ENCODE measurements around the gene NUDT3.

NUDT3 gene

DNA sequence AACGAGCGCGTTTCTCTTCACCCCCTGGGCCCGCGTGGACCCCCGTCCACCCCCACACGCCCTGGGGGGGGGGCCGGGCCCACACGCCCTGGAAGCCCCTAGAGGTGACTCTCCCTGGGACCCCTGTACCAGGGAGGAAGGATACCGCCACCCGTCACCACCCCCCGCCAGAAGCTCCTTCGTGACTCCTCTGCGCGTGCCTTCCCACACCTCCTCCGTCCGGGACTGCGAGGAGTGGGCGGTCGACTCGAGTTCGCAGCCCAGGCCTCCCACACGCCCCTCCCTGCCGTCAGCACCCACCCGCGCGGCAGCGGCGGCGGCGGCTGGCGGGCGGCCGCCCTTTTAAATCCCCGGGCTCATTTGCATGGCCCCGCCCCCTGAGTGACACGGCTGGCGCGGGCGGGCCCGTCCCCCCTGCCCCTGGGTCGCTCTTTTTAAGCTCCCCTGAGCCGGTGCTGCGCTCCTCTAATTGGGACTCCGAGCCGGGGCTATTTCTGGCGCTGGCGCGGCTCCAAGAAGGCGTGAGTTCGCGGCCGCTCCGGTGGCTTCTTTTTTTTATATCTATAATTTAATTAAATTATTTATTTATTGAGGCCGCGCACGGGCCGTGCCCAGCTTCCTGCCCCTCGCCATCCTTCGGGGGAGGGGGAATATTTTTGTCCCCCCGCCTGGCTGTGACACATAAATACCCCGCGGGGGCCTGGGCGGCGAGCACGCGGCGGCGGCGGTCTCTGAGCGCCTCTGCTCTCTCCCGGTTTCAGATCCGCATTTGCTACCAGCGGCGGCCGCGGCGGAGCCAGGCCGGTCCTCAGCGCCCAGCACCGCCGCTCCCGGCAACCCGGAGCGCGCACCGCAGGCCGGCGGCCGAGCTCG is 155.8 kb downstream of the NUDT3 start, which contains the start of gene HMGA1:
Gene HMGA1 (plus strand): TSS at position 431 of the 873 bp plus-strand sequence. CDS start 3,908 bp downstream, outside the sequence.
- H3K36me3 ChIP-seq (ENCODE audit: control insufficient read depth, insufficient read depth, low read length), result peaks cover 14% of the 10 kb centered on the region
- peaks cover 27% of the 10 kb centered on the region for H3K4me1 ChIP-seq (ENCODE audit: control insufficient read depth, insufficient read depth, low read length, poor library complexity, severe bottlenecking)
- H3K4me3 ChIP-seq (ENCODE audit: insufficient read depth, low read depth, low read length, poor library complexity, severe bottlenecking), result peak within 1 kb of the TSS; percentile 81
- DNase-seq, result peak; percentile 83 to 89 (median 86)
- peak within 1 kb of the TSS; percentile 96 for H3K27ac ChIP-seq (ENCODE audit: insufficient read depth, low read length, poor library complexity, severe bottlenecking)
- H3K27me3 ChIP-seq (replicated peaks; ENCODE audit: control insufficient read depth, insufficient read depth, low read length, poor library complexity, severe bottlenecking), result no peaks in the 10 kb centered on the region
- no peaks in the 10 kb centered on the region for H3K9me3 ChIP-seq (ENCODE audit: control insufficient read depth, low read length)

DNA sequence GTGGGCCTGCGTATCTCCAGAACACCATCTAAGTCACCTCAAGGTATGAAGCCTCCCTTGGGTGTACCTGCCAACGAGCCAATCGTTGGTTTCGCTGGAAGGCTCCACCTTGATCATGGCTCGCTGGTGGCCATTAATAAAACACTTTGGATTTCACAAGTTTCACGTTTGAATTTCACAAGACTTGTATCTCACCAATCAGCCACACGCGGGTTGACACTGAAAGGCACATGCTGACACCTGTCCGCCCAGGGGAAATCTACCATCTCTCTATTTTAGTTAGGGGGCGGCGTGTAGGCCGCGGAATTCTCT is 156.4 kb downstream of the NUDT3 start:
- Histone ChIP-seq H3K27me3 (replicated peaks; ENCODE audit: control insufficient read depth, insufficient read depth, low read length, poor library complexity, severe bottlenecking) (no peaks in the 10 kb centered on the region), H3K36me3 (ENCODE audit: control insufficient read depth, insufficient read depth, low read length) (peaks cover 8% of the 10 kb centered on the region), H3K4me1 (ENCODE audit: control insufficient read depth, insufficient read depth, low read length, poor library complexity, severe bottlenecking) (peaks cover 27% of the 10 kb centered on the region), H3K4me3 (ENCODE audit: insufficient read depth, low read depth, low read length, poor library complexity, severe bottlenecking) (peak overlapping the region; percentile 50), H3K27ac (ENCODE audit: insufficient read depth, low read length, poor library complexity, severe bottlenecking) (peak overlapping the region; percentile 96), H3K9me3 (ENCODE audit: control insufficient read depth, low read length) (no peaks in the 10 kb centered on the region)
- DNase-seq, result peak; percentile 52 to 56 (median 53)

DNA sequence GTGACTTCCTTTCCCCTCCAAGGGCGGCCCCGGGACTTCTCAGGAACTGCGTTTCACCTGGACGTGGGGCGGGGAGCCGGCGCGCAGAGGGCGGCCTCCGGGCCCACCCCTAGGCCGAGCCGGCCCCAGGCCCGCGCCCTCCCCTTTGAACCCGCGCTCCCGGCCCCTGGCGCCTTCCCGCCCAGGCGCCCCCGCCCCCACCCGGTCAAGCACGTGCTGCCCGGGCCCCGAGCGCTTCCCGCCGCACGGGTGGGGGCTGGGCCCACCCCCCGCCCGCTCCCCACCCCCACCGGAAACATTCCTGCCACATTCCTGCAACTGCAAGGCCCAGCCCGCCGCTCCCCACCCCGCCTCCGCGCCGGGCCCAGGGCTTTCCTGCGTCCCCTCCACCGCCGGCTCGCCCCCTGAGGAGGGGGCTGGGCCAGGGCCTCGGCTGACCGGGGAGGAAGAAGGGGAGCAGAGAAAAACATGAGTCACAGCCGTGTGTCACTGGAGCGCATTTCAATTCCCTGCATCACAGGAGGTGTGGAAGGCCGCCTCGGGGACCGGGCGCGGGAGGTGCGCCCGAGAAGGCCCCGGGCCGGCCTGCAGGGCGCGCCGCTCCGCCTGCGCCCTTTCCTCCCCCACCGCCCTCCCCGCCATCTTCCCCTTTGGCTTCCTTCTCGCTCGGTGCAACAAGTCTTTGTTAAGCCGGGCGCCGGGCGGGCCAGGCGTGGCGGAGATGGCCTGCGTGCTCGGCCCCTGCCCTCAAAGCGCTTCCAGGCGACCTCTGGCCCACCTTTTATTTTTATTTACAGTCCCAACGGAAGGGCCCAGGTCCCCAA is 156.9 kb downstream of the NUDT3 start:
- H3K36me3 ChIP-seq (ENCODE audit: control insufficient read depth, insufficient read depth, low read length), result peaks cover 2% of the 10 kb centered on the region
- peak overlapping the region; percentile 50 for H3K4me3 ChIP-seq (ENCODE audit: insufficient read depth, low read depth, low read length, poor library complexity, severe bottlenecking)
- peak overlapping the region; percentile 96 for H3K27ac ChIP-seq (ENCODE audit: insufficient read depth, low read length, poor library complexity, severe bottlenecking)
- peaks cover 27% of the 10 kb centered on the region for H3K4me1 ChIP-seq (ENCODE audit: control insufficient read depth, insufficient read depth, low read length, poor library complexity, severe bottlenecking)
- no peaks in the 10 kb centered on the region for H3K9me3 ChIP-seq (ENCODE audit: control insufficient read depth, low read length)
- H3K27me3 ChIP-seq (replicated peaks; ENCODE audit: control insufficient read depth, insufficient read depth, low read length, poor library complexity, severe bottlenecking), result no peaks in the 10 kb centered on the region
- peak; percentile 51 to 63 (median 60) for DNase-seq

DNA sequence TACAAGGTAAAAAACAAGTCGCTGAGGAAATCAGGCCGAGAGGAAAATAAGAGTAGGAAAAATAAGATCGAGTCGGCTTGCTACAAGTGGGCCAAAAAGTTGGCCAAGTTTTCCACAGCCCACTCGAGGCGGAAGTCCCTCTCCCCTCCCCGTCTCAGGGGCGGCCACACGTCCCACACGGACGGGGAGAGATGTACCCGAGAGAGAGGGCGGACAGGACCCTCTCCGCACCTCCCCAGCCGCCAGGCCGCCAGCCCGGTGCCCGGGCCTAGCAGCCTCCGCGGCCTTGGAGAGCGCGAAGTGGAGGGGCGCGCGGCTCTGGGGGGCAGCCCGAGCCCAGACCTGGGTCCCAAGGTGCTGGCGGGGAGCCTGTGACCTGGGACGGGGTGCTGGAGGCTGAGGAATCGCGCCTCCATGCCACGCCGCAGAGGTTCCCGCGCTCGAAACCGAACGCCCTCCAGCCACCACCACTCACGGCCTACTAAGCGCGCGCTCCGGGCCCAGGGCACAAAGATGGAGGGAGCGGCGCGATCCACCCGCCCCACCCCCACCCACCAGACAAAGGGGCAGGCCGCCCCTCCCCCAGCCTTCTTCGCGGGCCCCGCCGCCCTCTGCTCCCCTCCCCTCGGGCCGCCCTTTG is 157.7 kb downstream of the NUDT3 start:
- Histone ChIP-seq H3K4me3 (ENCODE audit: insufficient read depth, low read depth, low read length, poor library complexity, severe bottlenecking) (no peak overlapping the region), H3K27me3 (replicated peaks; ENCODE audit: control insufficient read depth, insufficient read depth, low read length, poor library complexity, severe bottlenecking) (no peaks in the 10 kb centered on the region), H3K4me1 (ENCODE audit: control insufficient read depth, insufficient read depth, low read length, poor library complexity, severe bottlenecking) (peaks cover 25% of the 10 kb centered on the region), H3K27ac (ENCODE audit: insufficient read depth, low read length, poor library complexity, severe bottlenecking) (peak overlapping the region; percentile 96), H3K36me3 (ENCODE audit: control insufficient read depth, insufficient read depth, low read length) (no peaks in the 10 kb centered on the region), H3K9me3 (ENCODE audit: control insufficient read depth, low read length) (no peaks in the 10 kb centered on the region)
- DNase-seq, result no peak

DNA sequence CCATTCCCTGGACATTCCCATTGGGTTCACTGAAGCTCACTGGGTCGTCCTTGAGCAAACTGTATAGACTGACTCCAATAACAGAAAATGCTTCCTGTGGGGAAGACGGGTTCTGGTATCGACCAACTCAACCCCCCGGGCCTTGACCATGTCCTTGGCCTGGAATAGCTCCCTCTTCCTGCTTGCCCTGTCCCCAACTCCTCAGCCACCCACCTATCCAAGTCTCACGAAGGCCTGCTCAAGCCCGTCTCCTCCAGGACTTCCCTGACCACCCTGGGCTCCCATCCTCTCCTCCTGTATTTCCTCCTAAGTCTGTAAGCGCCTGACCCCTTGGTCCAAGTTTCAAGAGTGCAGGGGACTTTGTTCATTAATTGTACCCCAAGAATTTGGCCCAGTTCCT is 158.6 kb downstream of the NUDT3 start:
- DNase-seq, result no peak
- H3K27me3 ChIP-seq (replicated peaks; ENCODE audit: control insufficient read depth, insufficient read depth, low read length, poor library complexity, severe bottlenecking), result no peaks in the 10 kb centered on the region
- peaks cover 20% of the 10 kb centered on the region for H3K4me1 ChIP-seq (ENCODE audit: control insufficient read depth, insufficient read depth, low read length, poor library complexity, severe bottlenecking)
- no peaks in the 10 kb centered on the region for H3K36me3 ChIP-seq (ENCODE audit: control insufficient read depth, insufficient read depth, low read length)
- no peaks in the 10 kb centered on the region for H3K9me3 ChIP-seq (ENCODE audit: control insufficient read depth, low read length)
- H3K27ac ChIP-seq (ENCODE audit: insufficient read depth, low read length, poor library complexity, severe bottlenecking), result no peak overlapping the region
- H3K4me3 ChIP-seq (ENCODE audit: insufficient read depth, low read depth, low read length, poor library complexity, severe bottlenecking), result no peak overlapping the region

- H3K4me3 ChIP-seq (ENCODE audit: insufficient read depth, low read depth, low read length, poor library complexity, severe bottlenecking), result no peak overlapping the region
- H3K27ac ChIP-seq (ENCODE audit: insufficient read depth, low read length, poor library complexity, severe bottlenecking), result no peak overlapping the region
- no peaks in the 10 kb centered on the region for H3K36me3 ChIP-seq (ENCODE audit: control insufficient read depth, insufficient read depth, low read length)
- H3K27me3 ChIP-seq (replicated peaks; ENCODE audit: control insufficient read depth, insufficient read depth, low read length, poor library complexity, severe bottlenecking), result no peaks in the 10 kb centered on the region
- DNase-seq, result no peak
- H3K4me1 ChIP-seq (ENCODE audit: control insufficient read depth, insufficient read depth, low read length, poor library complexity, severe bottlenecking), result peaks cover 13% of the 10 kb centered on the region
- H3K9me3 ChIP-seq (ENCODE audit: control insufficient read depth, low read length), result no peaks in the 10 kb centered on the region
These were observed 159.6 kb downstream of the NUDT3 start for GRCh38 chr6:34232901-34233300.

DNA sequence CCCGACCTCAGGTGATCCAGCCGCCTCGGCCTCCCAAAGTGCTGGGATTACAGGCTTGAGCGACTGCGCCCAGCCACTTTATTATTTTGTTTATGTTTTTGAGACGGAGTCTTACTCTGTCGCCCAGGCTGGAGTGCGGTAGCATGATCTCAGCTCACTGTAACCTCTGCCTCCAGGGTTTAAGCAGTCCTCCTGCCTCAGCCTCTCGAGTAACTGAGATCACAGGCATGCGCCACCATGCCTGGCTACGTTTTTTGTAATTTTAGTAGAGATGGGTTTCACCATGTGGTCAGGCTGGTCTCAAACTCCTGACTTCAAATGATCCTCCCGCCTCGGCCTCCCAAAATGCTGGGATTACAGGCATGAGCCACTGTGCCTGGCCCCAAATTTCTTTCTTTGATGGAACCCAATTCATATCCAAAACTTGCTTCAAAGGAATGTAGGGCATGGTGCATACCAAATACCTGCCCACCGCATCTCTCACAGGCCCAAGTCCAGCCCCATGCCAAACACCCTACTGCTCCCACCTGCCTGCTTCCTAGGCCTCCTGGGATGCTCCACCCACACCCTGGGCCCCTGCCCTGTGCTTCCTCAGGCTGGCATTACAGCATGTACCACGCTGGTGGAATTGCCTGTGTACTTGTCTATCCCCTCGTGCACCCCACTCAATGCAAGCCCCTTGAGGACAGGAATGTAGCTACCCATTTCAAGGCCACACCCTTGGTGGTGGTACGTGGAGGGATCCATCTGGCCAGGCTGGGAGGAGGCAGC is 160.7 kb downstream of the NUDT3 start:
- DNase-seq, result no peak
- no peaks in the 10 kb centered on the region for H3K9me3 ChIP-seq (ENCODE audit: control insufficient read depth, low read length)
- peaks cover 13% of the 10 kb centered on the region for H3K4me1 ChIP-seq (ENCODE audit: control insufficient read depth, insufficient read depth, low read length, poor library complexity, severe bottlenecking)
- H3K4me3 ChIP-seq (ENCODE audit: insufficient read depth, low read depth, low read length, poor library complexity, severe bottlenecking), result no peak overlapping the region
- no peaks in the 10 kb centered on the region for H3K36me3 ChIP-seq (ENCODE audit: control insufficient read depth, insufficient read depth, low read length)
- H3K27ac ChIP-seq (ENCODE audit: insufficient read depth, low read length, poor library complexity, severe bottlenecking), result no peak overlapping the region
- H3K27me3 ChIP-seq (replicated peaks; ENCODE audit: control insufficient read depth, insufficient read depth, low read length, poor library complexity, severe bottlenecking), result no peaks in the 10 kb centered on the region

GRCh38 chr6:34230653-34231371 is 161.7 kb downstream of the NUDT3 start:
- Histone ChIP-seq H3K27ac (ENCODE audit: insufficient read depth, low read length, poor library complexity, severe bottlenecking) (no peak overlapping the region), H3K27me3 (replicated peaks; ENCODE audit: control insufficient read depth, insufficient read depth, low read length, poor library complexity, severe bottlenecking) (no peaks in the 10 kb centered on the region), H3K9me3 (ENCODE audit: control insufficient read depth, low read length) (no peaks in the 10 kb centered on the region), H3K36me3 (ENCODE audit: control insufficient read depth, insufficient read depth, low read length) (no peaks in the 10 kb centered on the region), H3K4me1 (ENCODE audit: control insufficient read depth, insufficient read depth, low read length, poor library complexity, severe bottlenecking) (peaks cover 5% of the 10 kb centered on the region), H3K4me3 (ENCODE audit: insufficient read depth, low read depth, low read length, poor library complexity, severe bottlenecking) (no peak overlapping the region)
- no peak for DNase-seq

- Histone ChIP-seq H3K4me1 (ENCODE audit: control insufficient read depth, insufficient read depth, low read length, poor library complexity, severe bottlenecking) (no peaks in the 10 kb centered on the region), H3K27ac (ENCODE audit: insufficient read depth, low read length, poor library complexity, severe bottlenecking) (no peak overlapping the region), H3K36me3 (ENCODE audit: control insufficient read depth, insufficient read depth, low read length) (no peaks in the 10 kb centered on the region), H3K27me3 (replicated peaks; ENCODE audit: control insufficient read depth, insufficient read depth, low read length, poor library complexity, severe bottlenecking) (no peaks in the 10 kb centered on the region), H3K9me3 (ENCODE audit: control insufficient read depth, low read length) (no peaks in the 10 kb centered on the region), H3K4me3 (ENCODE audit: insufficient read depth, low read depth, low read length, poor library complexity, severe bottlenecking) (no peak overlapping the region)
- DNase-seq, result no peak
These were observed 162.6 kb downstream of the NUDT3 start for GRCh38 chr6:34229877-34230276.

Data from effector memory CD4-positive, alpha-beta T cell (primary cell).